NCI-H2196 (cell line): ENCODE data around the gene TIMP3.

Experiments
- DNase-seq: peaks from one replicate; lab custom pipeline; 2025; ENCODE audit not compliant: unreplicated experiment; lab: John Stamatoyannopoulos, UW

TIMP3 gene

GRCh38 chr22:32827049-32827602 lies 25.6 kb downstream of the TIMP3 start:
- no peak for DNase-seq

DNA sequence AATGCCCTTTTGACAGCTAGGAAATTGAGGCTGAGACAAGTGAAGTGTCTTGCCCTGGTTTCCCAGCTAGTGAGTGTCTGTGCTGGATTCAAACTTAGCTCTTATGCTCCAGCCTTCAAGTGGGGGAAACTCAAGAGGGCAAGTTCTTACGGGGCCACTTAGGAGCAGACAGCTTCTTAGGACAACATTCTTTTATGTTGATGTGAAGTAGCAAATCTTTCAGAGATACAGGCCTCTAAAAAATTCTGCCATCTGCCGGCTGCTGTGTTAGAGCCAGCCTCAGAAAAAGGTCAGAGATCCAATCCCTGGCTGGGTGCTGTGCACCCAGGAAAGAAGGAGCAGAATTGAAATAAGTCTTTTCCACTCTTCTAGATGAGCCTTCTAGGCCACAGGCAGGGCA lies 26.6 kb downstream of the TIMP3 start:
- DNase-seq, result no peak

GRCh38 chr22:32828561-32828960 lies 27.1 kb downstream of the TIMP3 start:
- no peak for DNase-seq

- no peak for DNase-seq
Observed at GRCh38 chr22:32829451-32829851, 27.9 kb downstream of the TIMP3 start.

- DNase-seq, result no peak
Observed at GRCh38 chr22:32830473-32830872, 29.0 kb downstream of the TIMP3 start.

DNA sequence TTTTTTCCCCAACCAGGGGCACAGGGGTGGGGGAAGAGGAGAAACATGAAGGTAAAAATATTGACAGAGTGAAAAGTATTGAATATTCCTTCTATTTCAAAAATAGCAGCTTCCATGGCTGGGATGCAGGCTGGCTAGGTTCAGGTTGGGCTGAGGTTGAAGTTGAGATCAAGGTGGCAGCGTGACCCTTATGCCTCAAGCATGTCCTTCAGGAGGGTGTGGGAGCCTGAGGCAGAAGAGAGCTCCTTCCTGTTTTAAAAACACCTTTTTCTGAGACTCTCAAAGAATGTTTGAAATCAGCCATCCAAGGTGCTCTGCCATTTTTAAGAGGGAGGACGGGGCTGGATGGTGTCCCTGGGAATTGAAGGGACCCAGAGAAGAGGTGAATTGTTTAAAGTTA lies 29.5 kb downstream of the TIMP3 start:
- DNase-seq, result no peak

DNA sequence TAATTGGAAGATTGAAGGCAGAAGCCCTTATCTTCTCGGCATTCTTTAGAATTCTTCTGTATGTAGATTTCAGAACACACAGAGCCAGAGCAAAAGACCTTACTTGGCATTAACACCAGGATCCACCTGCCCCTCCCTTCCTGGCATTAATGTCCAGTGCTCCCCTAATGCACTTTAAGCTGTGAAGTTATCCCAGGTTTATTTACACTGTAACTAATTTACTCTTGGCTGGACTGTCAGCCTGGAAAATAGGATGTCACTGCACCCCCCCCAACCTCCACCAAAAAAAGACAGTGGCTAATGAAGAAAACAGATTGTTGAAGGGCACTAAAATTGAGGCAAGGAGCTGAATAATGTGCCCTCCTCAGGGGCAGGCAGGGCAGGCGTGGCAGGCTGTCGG lies 30.1 kb downstream of the TIMP3 start:
- no peak for DNase-seq

DNA sequence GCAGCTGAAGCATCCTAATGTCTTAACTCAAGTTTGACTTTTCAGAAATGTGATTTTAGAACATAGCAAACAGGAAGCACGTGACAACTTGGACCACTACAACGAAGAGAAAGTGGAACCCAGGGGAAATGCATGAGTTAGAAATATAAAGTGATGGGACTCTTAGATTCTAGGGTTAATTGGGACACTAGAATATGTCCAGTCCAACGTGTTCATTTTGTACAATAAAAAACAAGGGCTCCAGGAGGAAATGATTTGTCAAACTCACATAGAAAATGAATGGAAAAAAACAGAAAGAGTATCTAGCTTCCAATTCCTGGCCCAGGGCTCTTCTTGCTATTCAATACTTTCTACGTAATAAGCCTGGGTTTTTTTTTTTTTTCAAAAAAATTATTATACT lies 30.7 kb downstream of the TIMP3 start:
- no peak for DNase-seq

DNA sequence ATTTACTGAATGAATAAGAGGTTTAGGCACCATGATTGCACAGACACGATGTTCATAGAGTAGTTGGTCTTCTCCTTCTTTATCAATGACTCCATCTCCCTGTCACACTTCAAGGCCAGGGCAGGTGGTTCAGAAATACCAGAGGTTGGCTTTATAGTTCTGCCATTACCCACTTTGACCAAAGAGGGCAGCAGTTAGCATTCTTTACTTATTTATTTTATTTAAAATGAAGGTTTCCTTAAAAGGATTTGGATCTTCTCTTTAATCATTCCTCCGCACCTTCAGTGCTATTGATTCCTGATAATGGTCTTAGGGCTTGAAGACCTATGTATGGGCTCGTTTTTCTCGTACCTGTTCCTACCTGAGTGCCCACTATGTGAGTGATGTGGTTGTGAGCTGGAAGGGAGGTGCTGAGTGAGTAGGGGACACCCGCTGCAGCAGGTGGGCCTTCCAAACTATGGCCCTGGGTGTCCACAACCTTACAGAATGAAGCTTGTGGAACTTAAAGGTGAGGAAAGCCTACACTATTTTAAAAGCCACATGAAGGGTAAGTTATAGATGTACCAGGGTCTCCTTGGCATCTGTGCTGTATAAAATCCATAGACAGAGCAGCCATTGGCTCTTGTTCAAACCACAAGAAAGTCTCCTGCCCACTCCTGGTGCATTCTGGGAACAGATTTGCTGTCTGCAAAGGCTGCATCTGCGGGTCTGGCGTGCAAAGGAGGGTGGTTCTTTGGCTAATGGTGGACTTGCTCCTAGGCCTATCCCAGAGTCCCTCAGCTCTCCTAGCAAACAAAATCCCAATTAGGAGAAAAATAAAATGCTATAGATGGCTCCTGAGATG lies 35.0 kb downstream of the TIMP3 start:
- no peak for DNase-seq

GRCh38 chr22:32837142-32837541 lies 35.6 kb downstream of the TIMP3 start:
- no peak for DNase-seq

DNA sequence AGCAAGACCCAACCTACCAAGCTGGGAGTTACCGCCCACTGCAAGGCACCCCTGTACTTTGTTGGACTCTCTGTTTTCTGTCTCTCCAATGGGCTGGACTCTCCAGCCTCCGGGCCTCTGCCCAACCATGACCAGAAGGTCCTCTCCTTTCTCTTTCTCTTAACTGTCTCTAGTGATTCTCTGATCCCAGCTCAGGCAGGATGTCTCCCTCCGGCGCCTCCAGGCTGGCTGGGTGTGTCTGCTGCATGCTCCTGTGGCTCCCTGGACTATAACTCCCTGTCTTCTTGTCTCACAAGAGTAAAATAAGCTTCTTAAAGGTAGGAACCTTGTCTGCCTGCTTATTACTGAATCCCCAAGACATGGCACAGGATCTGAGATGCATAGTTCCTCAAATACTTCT lies 36.3 kb downstream of the TIMP3 start:
- DNase-seq, result no peak

DNA sequence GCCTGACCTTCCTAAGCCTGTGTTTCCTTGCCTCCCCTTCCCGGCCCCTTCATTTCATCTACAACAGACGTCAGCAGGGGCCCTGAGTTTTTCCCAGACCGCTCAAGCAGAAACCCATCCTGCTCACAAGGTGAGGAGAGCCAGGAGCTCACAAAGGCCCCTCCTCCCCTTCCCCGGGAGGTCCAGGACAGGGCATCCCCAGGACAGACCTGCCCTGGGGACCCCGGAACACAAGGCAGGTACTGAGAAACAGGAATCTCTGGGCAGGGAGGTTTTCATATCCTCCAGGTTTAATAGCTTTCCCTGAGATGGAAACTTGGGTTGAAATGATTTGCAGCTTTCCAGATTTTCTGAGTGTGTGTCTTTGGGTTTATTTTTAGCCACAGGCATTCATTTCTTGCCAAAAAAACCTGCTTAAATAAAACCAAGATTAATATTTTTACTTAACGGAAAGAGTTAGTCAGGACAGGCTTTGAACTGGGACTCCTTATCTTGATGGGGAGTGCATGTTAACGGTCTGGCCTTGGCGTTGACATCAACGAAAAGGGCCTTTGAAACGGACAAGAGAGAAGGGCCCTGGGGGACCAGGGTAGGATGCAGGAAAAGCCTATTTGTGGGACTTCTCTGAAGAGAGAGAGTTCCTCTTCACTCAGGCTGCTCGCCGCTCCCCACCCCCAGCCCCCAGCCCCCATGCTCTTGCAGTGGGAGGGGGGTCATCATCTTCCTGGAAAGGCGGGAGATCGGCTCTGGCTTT lies 38.5 kb downstream of the TIMP3 start:
- DNase-seq, result no peak

DNA sequence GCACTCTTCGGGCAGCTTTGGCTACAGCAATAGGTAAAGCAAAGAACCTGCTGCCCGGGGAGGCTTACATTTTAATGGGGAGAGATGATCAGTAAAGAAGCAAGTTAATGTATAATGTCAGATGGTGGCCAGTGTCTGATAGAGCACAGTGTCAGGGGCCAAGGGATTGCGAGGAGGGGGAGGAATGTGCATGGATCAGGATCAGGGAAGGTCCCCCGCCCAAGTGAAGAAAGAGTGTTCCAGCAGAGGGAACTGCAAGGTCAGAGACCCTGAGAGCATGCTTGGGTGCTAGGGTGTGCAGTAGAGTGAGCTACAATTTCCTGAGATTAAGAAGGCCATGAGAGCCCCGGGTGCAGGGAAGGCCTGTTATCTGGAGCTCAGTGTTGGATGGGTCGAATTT lies 39.7 kb downstream of the TIMP3 start:
- DNase-seq, result no peak

DNA sequence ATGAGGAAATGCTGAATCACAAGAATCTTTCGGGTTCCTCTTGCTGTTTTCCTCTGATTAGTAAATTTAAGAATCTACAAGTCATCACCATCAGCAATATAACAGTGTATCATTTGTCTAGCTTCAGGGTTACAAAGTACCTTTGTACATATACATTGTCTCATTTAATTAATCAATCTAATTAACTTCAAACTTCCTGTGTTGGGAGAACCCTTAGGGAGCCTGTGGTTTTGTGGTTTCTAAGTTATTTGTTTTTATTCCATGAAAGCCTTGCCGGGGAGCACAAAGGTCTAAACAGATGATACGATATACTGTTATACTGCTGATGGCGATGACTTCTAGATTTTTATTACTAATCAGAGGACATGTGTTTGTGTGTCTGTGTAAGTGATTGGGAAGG lies 41.0 kb downstream of the TIMP3 start:
- no peak for DNase-seq

DNA sequence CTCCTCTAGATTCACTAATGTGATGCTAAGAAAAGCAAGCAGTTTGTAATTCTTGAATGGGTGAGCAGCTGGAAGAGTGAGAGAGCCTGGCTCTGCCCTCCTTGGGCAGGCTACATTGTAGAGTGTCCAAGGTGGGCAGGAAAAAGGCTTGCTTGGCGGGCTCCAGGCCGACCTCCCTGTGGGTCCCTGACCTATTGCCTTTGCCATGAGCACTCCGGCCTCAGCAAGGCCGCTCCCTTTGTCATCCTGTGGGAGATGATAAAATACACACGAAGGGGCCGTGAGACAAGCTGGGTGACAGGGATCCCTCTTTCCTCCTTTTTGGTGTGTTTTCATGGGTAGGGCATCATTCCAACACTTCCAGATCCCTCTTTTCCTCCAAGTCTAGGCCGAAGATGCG lies 41.8 kb downstream of the TIMP3 start:
- no peak for DNase-seq

- no peak for DNase-seq
Observed at GRCh38 chr22:32844251-32844650, 42.7 kb downstream of the TIMP3 start.

GRCh38 chr22:32846780-32847491 lies 45.4 kb downstream of the TIMP3 start:
- no peak for DNase-seq

DNA sequence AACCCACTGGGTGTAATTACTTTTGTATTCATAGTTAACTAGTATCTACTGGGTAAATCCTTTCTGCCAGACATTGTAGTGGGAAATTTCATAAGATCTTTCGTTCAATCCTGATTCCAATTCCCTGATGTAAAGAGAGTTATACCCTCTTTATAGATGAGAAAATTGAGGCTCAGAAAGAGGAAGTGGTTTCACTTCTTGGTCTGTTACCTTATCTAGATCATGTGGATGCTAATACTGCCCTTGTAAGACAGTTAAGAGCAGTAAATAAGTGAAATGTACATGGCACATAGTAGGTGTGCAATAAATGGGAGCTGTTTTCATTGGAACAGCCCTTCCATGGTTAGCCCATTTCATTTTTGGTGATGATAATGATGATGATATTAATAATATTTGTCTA lies 46.7 kb downstream of the TIMP3 start:
- DNase-seq, result no peak

GRCh38 chr22:32849501-32849900 lies 48.0 kb downstream of the TIMP3 start:
- no peak for DNase-seq

DNA sequence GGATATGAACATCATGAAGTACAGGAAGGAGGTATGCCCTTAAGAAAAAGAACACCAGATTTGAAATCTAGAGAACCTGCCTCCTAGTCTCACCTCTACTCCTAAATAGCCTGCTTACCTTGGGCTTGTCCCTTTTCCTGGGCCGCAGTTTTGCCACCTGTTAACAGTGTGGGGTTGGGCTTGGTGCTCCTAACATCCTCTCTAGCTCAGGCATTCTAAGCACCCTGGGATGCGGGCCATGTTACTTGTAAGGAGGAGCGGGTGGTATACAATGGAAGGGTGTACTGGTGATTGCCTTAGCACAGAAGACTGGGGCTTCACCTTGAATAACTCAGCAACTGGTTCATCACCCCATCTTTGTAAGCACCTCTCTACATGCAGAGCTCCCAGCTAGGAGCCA lies 48.7 kb downstream of the TIMP3 start:
- no peak for DNase-seq
